Nephron progenitor cell (in vitro differentiated cells): ENCODE results near the gene DGCR2.

Experiments
- DNase-seq: peaks from one replicate; pipeline ENCODE4 v3.0.0; 2021
- H3K27ac Mint-ChIP-seq: 2 replicates; pipeline ENCODE4 v1.8.0; 2021; ENCODE audit warnings: mild to moderate bottlenecking, moderate library complexity, mixed read lengths
- H3K27me3 Mint-ChIP-seq: 2 replicates; pipeline ENCODE4 v1.8.0; 2021; ENCODE audit warnings: mild to moderate bottlenecking, low read depth, mixed read lengths; ENCODE audit not compliant: poor library complexity
- H3K36me3 Mint-ChIP-seq: 2 replicates; pipeline ENCODE4 v1.8.0; 2021; ENCODE audit warnings: low read depth, mixed read lengths
- H3K4me1 Mint-ChIP-seq: 2 replicates; pipeline ENCODE4 v1.8.0; 2021; ENCODE audit warnings: mixed read lengths
- H3K4me3 Mint-ChIP-seq: 2 replicates; pipeline ENCODE4 v1.8.0; 2021; ENCODE audit warnings: mild to moderate bottlenecking, moderate library complexity, mixed read lengths
- H3K9me3 Mint-ChIP-seq: 2 replicates; pipeline ENCODE4 v1.8.0; 2021; ENCODE audit warnings: mild to moderate bottlenecking, moderate library complexity, mixed read lengths
- TF ChIP-seq, protein P1 (sequence below): fragments of 200-600 bp; sonication (generic); IDR thresholded peaks from 2 replicates; pipeline ENCODE4 v1.5.0; 2021; ENCODE audit warnings: antibody characterized with exemption

DGCR2 gene

DNA sequence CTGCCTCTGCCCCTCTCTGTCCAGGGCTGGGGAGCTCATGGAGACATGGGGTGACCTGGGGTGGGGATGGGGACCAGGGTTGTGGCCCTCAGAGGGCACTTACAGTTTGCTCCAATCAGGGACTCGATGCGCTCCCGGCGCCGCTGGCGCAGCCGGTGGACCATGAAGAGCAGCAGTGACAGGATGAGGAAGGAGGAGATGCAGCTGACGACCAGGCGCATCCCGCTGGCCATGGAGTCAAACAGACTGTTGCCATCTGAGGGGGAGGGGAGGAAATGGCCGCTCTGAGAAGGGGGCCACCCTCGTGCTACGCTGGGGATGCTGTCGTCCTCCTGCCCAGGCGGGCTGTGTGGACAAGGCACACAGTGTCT, 80.5 kb downstream of the DGCR2 start:
- no peaks in the 10 kb centered on the region for H3K9me3 Mint-ChIP-seq
- DNase-seq = no peak
- TF ChIP-seq, protein P1, sequence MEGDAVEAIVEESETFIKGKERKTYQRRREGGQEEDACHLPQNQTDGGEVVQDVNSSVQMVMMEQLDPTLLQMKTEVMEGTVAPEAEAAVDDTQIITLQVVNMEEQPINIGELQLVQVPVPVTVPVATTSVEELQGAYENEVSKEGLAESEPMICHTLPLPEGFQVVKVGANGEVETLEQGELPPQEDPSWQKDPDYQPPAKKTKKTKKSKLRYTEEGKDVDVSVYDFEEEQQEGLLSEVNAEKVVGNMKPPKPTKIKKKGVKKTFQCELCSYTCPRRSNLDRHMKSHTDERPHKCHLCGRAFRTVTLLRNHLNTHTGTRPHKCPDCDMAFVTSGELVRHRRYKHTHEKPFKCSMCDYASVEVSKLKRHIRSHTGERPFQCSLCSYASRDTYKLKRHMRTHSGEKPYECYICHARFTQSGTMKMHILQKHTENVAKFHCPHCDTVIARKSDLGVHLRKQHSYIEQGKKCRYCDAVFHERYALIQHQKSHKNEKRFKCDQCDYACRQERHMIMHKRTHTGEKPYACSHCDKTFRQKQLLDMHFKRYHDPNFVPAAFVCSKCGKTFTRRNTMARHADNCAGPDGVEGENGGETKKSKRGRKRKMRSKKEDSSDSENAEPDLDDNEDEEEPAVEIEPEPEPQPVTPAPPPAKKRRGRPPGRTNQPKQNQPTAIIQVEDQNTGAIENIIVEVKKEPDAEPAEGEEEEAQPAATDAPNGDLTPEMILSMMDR = no peak
- H3K4me1 Mint-ChIP-seq = no peaks in the 10 kb centered on the region
- peaks cover 26% of the 10 kb centered on the region for H3K36me3 Mint-ChIP-seq
- no peak overlapping the region for H3K4me3 Mint-ChIP-seq
- H3K27ac Mint-ChIP-seq = no peak overlapping the region
- H3K27me3 Mint-ChIP-seq = no peaks in the 10 kb centered on the region

DNA sequence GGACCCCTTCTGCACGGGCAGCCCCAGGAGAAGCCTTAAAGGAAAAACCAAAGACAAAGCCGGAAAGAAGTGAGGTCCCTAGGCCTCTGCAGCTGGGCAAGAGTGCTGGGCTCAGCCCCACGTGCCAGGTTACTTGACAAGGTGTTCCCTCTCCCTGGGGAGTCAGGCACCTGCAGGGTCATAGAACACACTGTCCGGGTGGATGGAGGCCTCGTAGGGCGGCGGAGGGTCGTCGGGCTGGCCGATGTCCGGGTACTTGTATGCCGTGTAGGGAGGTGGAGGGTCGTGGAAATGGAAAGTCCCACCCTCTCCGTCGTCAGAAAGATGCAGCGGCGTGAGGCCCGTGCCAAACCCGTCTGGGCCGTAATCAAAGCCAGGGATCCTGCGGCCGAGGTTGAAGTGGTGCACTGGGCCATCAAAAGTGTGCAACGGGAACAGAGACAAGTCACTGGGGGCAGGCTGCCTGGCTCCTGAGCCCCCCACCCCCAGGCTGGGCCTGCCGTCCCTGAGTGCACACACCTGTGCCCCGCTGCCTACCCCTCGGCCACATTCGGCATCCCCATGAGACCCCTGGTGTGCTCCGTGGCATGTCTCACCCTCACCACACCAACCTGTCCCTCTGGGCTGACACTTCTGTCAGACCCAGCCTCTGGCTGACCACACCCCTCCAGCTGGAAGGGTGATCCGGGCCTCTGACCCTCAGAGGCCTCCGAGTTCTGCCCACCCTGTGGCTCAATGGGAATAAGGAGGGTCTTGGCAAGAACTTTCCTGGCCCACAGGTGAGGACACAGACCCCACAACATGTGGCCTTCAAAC, 81.1 kb downstream of the DGCR2 start:
- Mint-ChIP-seq H3K4me1 (no peaks in the 10 kb centered on the region), H3K36me3 (peaks cover 22% of the 10 kb centered on the region), H3K27me3 (no peaks in the 10 kb centered on the region), H3K4me3 (no peak overlapping the region), H3K27ac (no peak overlapping the region), H3K9me3 (no peaks in the 10 kb centered on the region)
- DNase-seq = no peak
- TF ChIP-seq, protein P1 = no peak

DNA sequence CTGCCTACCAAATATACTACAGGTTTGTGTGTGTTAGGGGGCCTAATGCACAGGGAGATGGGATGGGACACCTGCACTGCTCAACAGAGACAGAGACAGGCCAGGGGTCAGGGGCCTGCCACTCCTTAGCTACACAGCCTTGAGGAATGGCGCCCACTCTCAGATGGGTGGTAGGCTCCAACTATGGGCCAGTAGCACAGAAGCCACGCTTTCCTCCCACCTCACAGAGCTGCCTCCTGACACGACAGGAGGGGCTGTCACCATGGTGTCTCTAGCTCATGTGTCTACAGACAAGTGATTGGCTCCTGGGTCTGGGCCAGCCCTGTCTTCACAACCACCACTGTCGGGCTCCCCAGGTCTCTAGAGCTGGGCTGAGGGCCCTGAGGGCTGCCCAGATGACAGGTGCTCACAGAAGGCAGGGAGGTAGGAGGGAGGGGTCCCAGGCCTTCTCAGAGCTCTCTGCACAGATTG, 81.8 kb downstream of the DGCR2 start:
- H3K27me3 Mint-ChIP-seq = no peaks in the 10 kb centered on the region
- TF ChIP-seq, protein P1 = no peak
- H3K4me1 Mint-ChIP-seq = no peaks in the 10 kb centered on the region
- peaks cover 22% of the 10 kb centered on the region for H3K36me3 Mint-ChIP-seq
- no peak overlapping the region for H3K4me3 Mint-ChIP-seq
- no peak overlapping the region for H3K27ac Mint-ChIP-seq
- no peaks in the 10 kb centered on the region for H3K9me3 Mint-ChIP-seq
- DNase-seq = no peak

DNA sequence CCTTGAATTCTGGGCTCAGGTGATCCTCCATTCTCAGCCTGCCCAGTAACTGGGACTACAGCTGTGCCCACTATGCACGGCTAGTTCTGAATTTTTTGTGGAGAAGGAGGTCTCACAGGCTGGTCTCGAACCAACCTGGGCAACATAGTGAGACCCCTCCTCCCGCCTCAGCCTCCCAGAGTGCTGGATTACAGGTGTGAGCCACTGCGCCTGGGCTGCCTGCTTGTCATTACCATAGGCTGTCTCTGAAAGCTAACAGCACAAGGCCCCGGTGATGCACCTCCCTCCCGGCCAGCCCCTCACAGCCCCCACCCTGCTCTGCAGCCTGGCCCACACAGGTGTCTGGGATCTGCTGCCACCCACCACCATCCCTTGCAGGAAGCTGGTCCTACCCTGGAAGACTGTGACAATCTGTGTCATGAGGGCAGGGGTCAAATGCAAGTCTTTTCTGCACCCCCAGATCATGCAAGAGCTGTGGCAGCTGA, 82.4 kb downstream of the DGCR2 start:
- no peak overlapping the region for H3K4me3 Mint-ChIP-seq
- no peak overlapping the region for H3K27ac Mint-ChIP-seq
- H3K36me3 Mint-ChIP-seq = peaks cover 16% of the 10 kb centered on the region
- H3K9me3 Mint-ChIP-seq = no peaks in the 10 kb centered on the region
- DNase-seq = no peak
- TF ChIP-seq, protein P1 = no peak
- H3K27me3 Mint-ChIP-seq = no peaks in the 10 kb centered on the region
- H3K4me1 Mint-ChIP-seq = no peaks in the 10 kb centered on the region

DNA sequence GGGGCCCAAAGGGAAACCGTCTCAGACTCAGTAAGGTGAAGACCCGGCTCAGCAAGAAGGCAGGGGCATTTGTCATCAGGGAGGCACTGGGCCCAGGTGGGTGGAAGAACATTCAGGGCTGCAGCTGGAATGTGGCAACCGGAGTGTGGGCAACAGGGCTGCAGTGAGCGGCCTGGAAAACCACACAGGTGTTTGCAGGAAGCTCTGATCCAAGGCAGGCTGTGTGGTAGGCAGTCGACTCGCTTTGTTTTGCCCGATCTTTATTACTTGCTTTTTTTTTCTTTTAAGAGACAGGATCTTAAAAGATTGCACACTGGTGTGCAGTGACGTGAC, 82.8 kb downstream of the DGCR2 start:
- TF ChIP-seq, protein P1 = no peak
- Mint-ChIP-seq H3K27me3 (no peaks in the 10 kb centered on the region), H3K27ac (no peak overlapping the region), H3K4me1 (no peaks in the 10 kb centered on the region), H3K4me3 (no peak overlapping the region), H3K9me3 (no peaks in the 10 kb centered on the region), H3K36me3 (peaks cover 12% of the 10 kb centered on the region)
- DNase-seq = no peak
